Body of pancreas (tissue), 4 donors: Measurements from ENCODE around the gene KHDC1L.

Experiments used
- CTCF ChIP-seq, 7 experiments: fragments of 450-650 bp in 4 of 7; fragments of 200-600 bp in 3 of 7; sonication (generic) in 3 of 7; IDR thresholded peaks; one replicate each; pipeline ENCODE4 v1.5.1; 2016 to 2019; ENCODE audit warnings: antibody characterized with exemption in 7 of 7
- POLR2A ChIP-seq, 3 donors: fragments of 450-650 bp; IDR thresholded peaks; one replicate each; pipeline ENCODE4 v1.6.1; 2016; ENCODE audit warnings: antibody characterized with exemption in 3 of 3, mild to moderate bottlenecking in 2 of 3

DNA sequence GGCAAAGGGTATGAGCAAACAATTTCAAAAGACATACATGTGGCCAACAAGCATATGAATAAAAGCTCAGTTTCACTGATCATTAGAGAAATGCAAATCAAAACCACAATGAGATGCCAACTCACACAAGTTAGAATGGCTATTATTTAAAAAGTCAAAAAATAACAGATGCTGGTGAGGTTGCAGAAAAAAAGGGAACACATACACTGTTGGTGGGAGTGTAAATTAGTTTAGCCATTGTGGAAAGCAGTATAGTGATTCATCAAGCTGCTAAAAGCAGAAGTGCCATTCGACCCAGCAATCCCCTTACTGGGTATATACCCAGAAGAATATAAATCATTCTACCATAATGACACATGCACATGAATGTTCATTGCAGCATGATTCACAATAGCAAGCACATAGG is 6.7 kb upstream of the KHDC1L start:
- TF ChIP-seq CTCF (IDR thresholded peaks at IDR 0.05) (no peak), POLR2A (IDR thresholded peaks at IDR 0.05) (no peak)
